Esophagus muscularis mucosa (tissue), 4 donors: ENCODE measurements around the gene STAC. TPM values are rescaled to one million over a fixed set of nuclear protein-coding genes. Genes with fewer than 3 reads are reported as not detected.

ENCODE experiments used
- DNase-seq: peaks from one replicate; pipeline ENCODE4 v3.0.0-alpha.2; 2017; ENCODE audit errors: extremely low spot score
- H3K27ac ChIP-seq, 4 donors: fragments of 200-600 bp; sonication (generic); replicated peaks in 1 of 4; 1 replicate in 3 of 4; 2 replicates in 1 of 4; pipeline ENCODE4 v1.5.1; 2016 to 2019; ENCODE audit warnings: mild to moderate bottlenecking in 1 of 4
- H3K27me3 ChIP-seq, 4 donors: fragments of 200-600 bp; sonication (generic); one replicate each; pipeline versions ENCODE4 v1.5.1 to v1.6.0; 2016 to 2019
- H3K36me3 ChIP-seq, 4 donors: fragments of 200-600 bp; sonication (generic); one replicate each; pipeline ENCODE4 v1.5.1; 2016 to 2019
- H3K4me1 ChIP-seq, 4 donors: fragments of 200-600 bp; sonication (generic); one replicate each; pipeline ENCODE4 v1.5.1; 2016 to 2019
- H3K4me3 ChIP-seq, 4 donors: fragments of 200-600 bp; sonication (generic); 1 replicate in 2 of 4; 2 replicates in 2 of 4; pipeline ENCODE4 v1.5.1; 2016 to 2019; ENCODE audit warnings: mild to moderate bottlenecking in 4 of 4, moderate library complexity in 1 of 4
- H3K9me3 ChIP-seq, 4 donors: fragments of 200-600 bp; sonication (generic); 1 replicate in 3 of 4; 2 replicates in 1 of 4; pipeline ENCODE4 v1.5.1; 2016 to 2019
- CTCF ChIP-seq, 3 experiments: fragments of 200-600 bp in 2 of 3; fragments of 450-650 bp in 1 of 3; sonication (generic) in 2 of 3; IDR thresholded peaks; one replicate each; pipeline ENCODE4 v1.5.1; 2017 to 2019; ENCODE audit warnings: antibody characterized with exemption in 3 of 3, mild to moderate bottlenecking in 2 of 3, moderate library complexity in 1 of 3
- EP300 ChIP-seq: sonication (generic); formaldehyde crosslinking; IDR thresholded peaks from one replicate; pipeline ENCODE4 v1.6.1; 2017; ENCODE audit warnings: antibody characterized with exemption
- POLR2A ChIP-seq: fragments of 450-650 bp; IDR thresholded peaks from one replicate; pipeline ENCODE4 v1.6.1; 2017; ENCODE audit warnings: antibody characterized with exemption, moderate library complexity, mild to moderate bottlenecking, low read depth
- POLR2AphosphoS5 ChIP-seq, 2 donors: sonication (generic); formaldehyde crosslinking; IDR thresholded peaks; one replicate each; pipeline ENCODE4 v1.6.1; 2017; ENCODE audit warnings: antibody characterized with exemption in 2 of 2
- WGBS: methylation state at CpG from one replicate; pipeline ENCODE4 v1.1.5; 2018; 5-methylcytosine and 5-hydroxymethylcytosine counted together
- intact Hi-C: fragments of 100-400 bp; cut with DNase I; formaldehyde crosslinking; loops from one replicate; pipeline ENCODE4 v1.15.1; 2023
- total RNA-seq, 4 donors: library from RNA; depleted of rRNA; stranded (reverse); fragments of >200 nt; gene quantifications; one replicate each; pipeline versions ENCODE4 v1.1.0 to v1.2.1, GENCODE V29; 2016

STAC gene
- total RNA-seq, 4 donors from 2014 or later: 7.1 to 11.9 (median 8.0) TPM

GRCh38 chr3:36405190-36405589 is 24.9 kb downstream of the STAC start:
- intact Hi-C loops: no loop called here
- Histone ChIP-seq H3K36me3 (no peaks in the 10 kb centered on the region), H3K27me3 (no peaks in the 10 kb centered on the region), H3K4me3 (no peak overlapping the region), H3K27ac (no peak overlapping the region), H3K4me1 (no peaks in the 10 kb centered on the region), H3K9me3 (no peaks in the 10 kb centered on the region)
- 88% methylated on average over 4 of the region's 4 CpGs for WGBS
- TF ChIP-seq POLR2AphosphoS5 (IDR thresholded peaks at IDR 0.05) (no peak), POLR2A (no peak), EP300 (no peak), CTCF (IDR thresholded peaks at IDR 0.05) (no peak)
- DNase-seq: no peak

GRCh38 chr3:36408146-36408545 is 27.8 kb downstream of the STAC start:
- no peak for DNase-seq
- Histone ChIP-seq H3K4me1 (no peaks in the 10 kb centered on the region), H3K27me3 (no peaks in the 10 kb centered on the region), H3K36me3 (no peaks in the 10 kb centered on the region), H3K27ac (no peak overlapping the region), H3K9me3 (no peaks in the 10 kb centered on the region), H3K4me3 (no peak overlapping the region)
- intact Hi-C loops: no loop called here
- 79% methylated on average over 1 of the region's 1 CpG for WGBS
- no peak for TF ChIP-seq POLR2A
- TF ChIP-seq EP300: no peak
- no peak for TF ChIP-seq POLR2AphosphoS5 (IDR thresholded peaks at IDR 0.05)
- peak in 1 of 3 experiments; percentile 4 for TF ChIP-seq CTCF (IDR thresholded peaks at IDR 0.05)

GRCh38 chr3:36409862-36410261 is 29.6 kb downstream of the STAC start:
- intact Hi-C loops: no loop called here
- peaks cover 0 to 5% (median 1%) of the 10 kb centered on the region in 4 donors for H3K9me3 ChIP-seq
- TF ChIP-seq POLR2A (no peak), EP300 (no peak), POLR2AphosphoS5 (IDR thresholded peaks at IDR 0.05) (no peak), CTCF (IDR thresholded peaks at IDR 0.05) (no peak)
- 89% methylated on average over 2 of the region's 2 CpGs for WGBS
- no peaks in the 10 kb centered on the region for H3K27me3 ChIP-seq
- H3K36me3 ChIP-seq: no peaks in the 10 kb centered on the region
- no peaks in the 10 kb centered on the region for H3K4me1 ChIP-seq
- no peak overlapping the region for H3K4me3 ChIP-seq
- DNase-seq: no peak
- H3K27ac ChIP-seq: no peak overlapping the region

- no peaks in the 10 kb centered on the region for H3K36me3 ChIP-seq
- no peak for TF ChIP-seq POLR2A
- no peak for TF ChIP-seq EP300
- TF ChIP-seq CTCF (IDR thresholded peaks at IDR 0.05): no peak
- no peak for TF ChIP-seq POLR2AphosphoS5 (IDR thresholded peaks at IDR 0.05)
- no peaks in the 10 kb centered on the region for H3K4me1 ChIP-seq
- H3K9me3 ChIP-seq: peaks cover 0 to 13% (median 8%) of the 10 kb centered on the region in 4 donors
- intact Hi-C loops: no loop called here
- WGBS: 88% methylated on average over 1 of the region's 1 CpG
- H3K27me3 ChIP-seq: no peaks in the 10 kb centered on the region
- DNase-seq: no peak
- no peak overlapping the region for H3K4me3 ChIP-seq
- H3K27ac ChIP-seq: no peak overlapping the region
Observed at GRCh38 chr3:36411587-36411986, 31.3 kb downstream of the STAC start.

- H3K27me3 ChIP-seq: no peaks in the 10 kb centered on the region
- TF ChIP-seq POLR2AphosphoS5 (IDR thresholded peaks at IDR 0.05) (no peak), POLR2A (no peak), CTCF (IDR thresholded peaks at IDR 0.05) (no peak), EP300 (no peak)
- H3K36me3 ChIP-seq: no peaks in the 10 kb centered on the region
- no peak overlapping the region for H3K27ac ChIP-seq
- intact Hi-C loops: no loop called here
- no peak overlapping the region for H3K4me3 ChIP-seq
- H3K9me3 ChIP-seq: peaks cover 0 to 13% (median 8%) of the 10 kb centered on the region in 4 donors
- DNase-seq: no peak
- 93% methylated on average over 1 of the region's 1 CpG for WGBS
- no peaks in the 10 kb centered on the region for H3K4me1 ChIP-seq
Observed at GRCh38 chr3:36416599-36416998, 36.3 kb downstream of the STAC start.
